Lower leg skin (tissue), 4 donors: ENCODE data around the gene ZSWIM3. TPM values are rescaled to one million over a fixed set of nuclear protein-coding genes. Genes with fewer than 3 reads are reported as not detected.

Source experiments
- DNase-seq, 2 donors: peaks; one replicate each; pipeline ENCODE4 v3.0.0-alpha.2; 2019; ENCODE audit warnings: low spot score in 2 of 2
- H3K4me3 ChIP-seq: fragments of 200-600 bp; sonication (generic); 2 replicates; pipeline ENCODE4 v1.5.1; 2017; ENCODE audit warnings: mild to moderate bottlenecking, low read depth; ENCODE audit not compliant: poor library complexity, severe bottlenecking
- POLR2A ChIP-seq, 2 donors: fragments of 450-650 bp; IDR thresholded peaks; one replicate each; pipeline ENCODE4 v1.6.1; 2016 to 2017; ENCODE audit warnings: antibody characterized with exemption in 2 of 2, mild to moderate bottlenecking in 1 of 2, moderate library complexity in 1 of 2
- WGBS, 2 donors: methylation state at CpG; one replicate each; pipeline ENCODE4 v1.1.5; 2018; 5-methylcytosine and 5-hydroxymethylcytosine counted together
- intact Hi-C: fragments of 100-400 bp; cut with DNase I; formaldehyde crosslinking; loops from one replicate; pipeline ENCODE4 v1.15.0; 2023; ENCODE audit warnings: low total_unique reads
- total RNA-seq, 4 donors: library from RNA; depleted of rRNA; stranded (reverse); fragments of >200 nt; gene quantifications; one replicate each; pipeline ENCODE4 v1.1.0, GENCODE V29; 2016
- TF ChIP-seq, protein P1 (sequence below), 3 donors: fragments of 450-650 bp; IDR thresholded peaks; one replicate each; pipeline ENCODE4 v1.5.1; 2016; ENCODE audit warnings: antibody characterized with exemption in 3 of 3, mild to moderate bottlenecking in 3 of 3, moderate library complexity in 2 of 3

ZSWIM3 gene
- total RNA-seq, 4 donors from 2014 or later: 3.7 to 4.6 (median 4.0) TPM

DNA sequence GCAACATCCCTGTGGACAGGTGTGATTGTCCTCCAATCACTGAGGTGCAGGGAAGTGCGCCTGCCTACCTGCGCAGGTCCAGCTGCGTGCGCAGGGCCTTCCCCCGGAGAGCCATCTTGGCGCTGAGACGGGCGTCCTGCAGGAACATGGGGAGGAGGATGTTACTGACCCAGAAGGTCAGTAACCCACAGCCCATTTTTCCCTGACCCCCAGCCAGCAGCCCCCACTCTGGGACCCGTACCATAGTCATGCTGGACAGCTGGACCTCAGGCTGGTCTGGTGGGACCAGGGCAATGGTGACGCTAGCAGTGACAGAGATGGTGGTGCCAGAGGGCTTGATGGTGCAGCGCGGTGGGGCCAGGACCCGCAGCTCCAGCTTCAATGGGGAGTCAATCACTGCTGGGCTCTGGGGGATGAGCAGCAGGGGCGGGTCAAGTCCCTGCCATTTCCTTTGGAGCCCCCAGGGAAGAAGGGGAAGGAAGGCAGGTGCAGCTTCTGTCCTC lies 44.8 kb downstream of the ZSWIM3 start:
- no peak for DNase-seq
- intact Hi-C loops: no loop called here
- no peak overlapping the region for H3K4me3 ChIP-seq
- TF ChIP-seq, protein P1, sequence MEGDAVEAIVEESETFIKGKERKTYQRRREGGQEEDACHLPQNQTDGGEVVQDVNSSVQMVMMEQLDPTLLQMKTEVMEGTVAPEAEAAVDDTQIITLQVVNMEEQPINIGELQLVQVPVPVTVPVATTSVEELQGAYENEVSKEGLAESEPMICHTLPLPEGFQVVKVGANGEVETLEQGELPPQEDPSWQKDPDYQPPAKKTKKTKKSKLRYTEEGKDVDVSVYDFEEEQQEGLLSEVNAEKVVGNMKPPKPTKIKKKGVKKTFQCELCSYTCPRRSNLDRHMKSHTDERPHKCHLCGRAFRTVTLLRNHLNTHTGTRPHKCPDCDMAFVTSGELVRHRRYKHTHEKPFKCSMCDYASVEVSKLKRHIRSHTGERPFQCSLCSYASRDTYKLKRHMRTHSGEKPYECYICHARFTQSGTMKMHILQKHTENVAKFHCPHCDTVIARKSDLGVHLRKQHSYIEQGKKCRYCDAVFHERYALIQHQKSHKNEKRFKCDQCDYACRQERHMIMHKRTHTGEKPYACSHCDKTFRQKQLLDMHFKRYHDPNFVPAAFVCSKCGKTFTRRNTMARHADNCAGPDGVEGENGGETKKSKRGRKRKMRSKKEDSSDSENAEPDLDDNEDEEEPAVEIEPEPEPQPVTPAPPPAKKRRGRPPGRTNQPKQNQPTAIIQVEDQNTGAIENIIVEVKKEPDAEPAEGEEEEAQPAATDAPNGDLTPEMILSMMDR (IDR thresholded peaks at IDR 0.05): no peak
- TF ChIP-seq POLR2A (IDR thresholded peaks at IDR 0.05): no peak
- 90 to 95% methylated on average over 14 of the region's 14 CpGs for WGBS, 2 donors

DNA sequence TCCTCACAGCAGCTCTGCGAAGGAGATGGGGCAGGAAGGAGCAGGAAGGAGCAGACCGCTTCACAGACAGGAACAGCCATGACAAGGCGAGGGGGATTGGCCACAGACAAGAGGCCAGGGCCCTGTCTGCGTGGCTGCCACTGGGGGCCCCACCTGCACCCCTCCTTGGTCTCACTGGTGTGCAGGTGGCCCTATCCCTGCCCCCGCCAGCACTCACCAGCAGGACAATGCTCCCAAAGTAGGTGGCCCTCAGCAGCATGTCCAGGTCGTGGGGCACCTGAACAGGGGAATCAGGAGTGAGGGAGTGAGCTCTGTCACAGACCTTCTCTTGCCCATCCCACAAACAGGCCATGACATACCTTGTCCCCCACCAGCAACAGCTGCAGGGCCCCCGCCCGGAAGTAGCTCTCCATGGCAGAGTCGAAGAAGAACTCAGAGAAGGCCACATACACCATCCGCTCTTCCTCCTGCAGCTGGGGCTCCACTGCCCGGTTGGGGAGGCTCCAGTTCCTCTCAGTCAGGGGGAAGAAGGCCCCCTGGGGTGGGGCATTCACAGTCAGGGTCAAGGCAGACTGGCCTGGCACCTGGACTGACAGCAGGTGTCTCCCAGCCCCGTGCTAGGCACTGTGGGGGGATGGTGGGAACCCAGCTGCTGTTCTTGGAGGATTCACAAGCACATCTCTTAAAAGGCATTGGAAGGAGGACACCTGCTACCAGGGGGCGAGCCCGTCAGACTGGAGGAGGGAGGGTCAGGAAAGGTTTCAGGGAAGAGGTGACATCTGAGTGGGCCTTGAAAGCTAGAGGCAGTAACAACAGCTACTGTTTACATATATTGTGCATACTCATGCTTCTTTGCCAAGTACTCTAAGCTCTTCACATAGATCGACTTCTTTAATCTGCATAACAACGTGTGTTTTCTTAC lies 47.4 kb downstream of the ZSWIM3 start:
- intact Hi-C loops: no loop called here
- WGBS, 2 donors: 82 to 83% methylated on average over 12 to 16 of the region's 16 CpGs
- no peak overlapping the region for H3K4me3 ChIP-seq
- TF ChIP-seq POLR2A (IDR thresholded peaks at IDR 0.05): no peak
- TF ChIP-seq, protein P1 (IDR thresholded peaks at IDR 0.05): no peak
- no peak for DNase-seq

DNA sequence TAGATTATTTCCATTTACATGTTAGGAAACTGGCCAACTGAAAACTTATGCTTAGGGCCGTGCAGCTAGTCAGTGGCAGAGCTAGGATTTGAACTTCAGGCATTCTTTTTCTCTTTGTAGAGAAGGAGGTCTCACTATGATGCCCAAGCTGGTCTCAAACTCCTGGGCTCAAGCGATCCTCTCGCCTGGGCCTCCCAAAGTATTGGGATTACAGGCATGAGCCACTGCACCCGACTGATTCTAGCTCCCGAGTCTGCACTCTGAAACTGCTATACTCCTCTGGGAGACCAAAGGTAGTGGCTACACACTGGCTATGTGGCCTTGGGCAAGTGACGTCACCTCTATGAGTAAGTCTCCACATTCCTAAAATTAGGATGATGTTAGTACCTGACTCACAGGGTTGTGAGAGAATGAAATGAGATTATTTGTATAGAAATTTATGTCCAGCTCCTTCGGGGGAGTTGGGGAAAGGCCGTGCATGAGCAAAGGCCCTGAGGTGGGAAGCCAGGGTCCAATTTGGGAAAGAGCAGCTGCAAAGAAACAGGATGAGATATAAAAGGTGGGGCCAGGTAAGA lies 48.2 kb downstream of the ZSWIM3 start:
- 84 to 85% methylated on average over 8 of the region's 8 CpGs for WGBS, 2 donors
- intact Hi-C loops: no loop called here
- no peak for DNase-seq
- no peak overlapping the region for H3K4me3 ChIP-seq
- TF ChIP-seq POLR2A (IDR thresholded peaks at IDR 0.05): no peak
- TF ChIP-seq, protein P1 (IDR thresholded peaks at IDR 0.05): no peak

DNA sequence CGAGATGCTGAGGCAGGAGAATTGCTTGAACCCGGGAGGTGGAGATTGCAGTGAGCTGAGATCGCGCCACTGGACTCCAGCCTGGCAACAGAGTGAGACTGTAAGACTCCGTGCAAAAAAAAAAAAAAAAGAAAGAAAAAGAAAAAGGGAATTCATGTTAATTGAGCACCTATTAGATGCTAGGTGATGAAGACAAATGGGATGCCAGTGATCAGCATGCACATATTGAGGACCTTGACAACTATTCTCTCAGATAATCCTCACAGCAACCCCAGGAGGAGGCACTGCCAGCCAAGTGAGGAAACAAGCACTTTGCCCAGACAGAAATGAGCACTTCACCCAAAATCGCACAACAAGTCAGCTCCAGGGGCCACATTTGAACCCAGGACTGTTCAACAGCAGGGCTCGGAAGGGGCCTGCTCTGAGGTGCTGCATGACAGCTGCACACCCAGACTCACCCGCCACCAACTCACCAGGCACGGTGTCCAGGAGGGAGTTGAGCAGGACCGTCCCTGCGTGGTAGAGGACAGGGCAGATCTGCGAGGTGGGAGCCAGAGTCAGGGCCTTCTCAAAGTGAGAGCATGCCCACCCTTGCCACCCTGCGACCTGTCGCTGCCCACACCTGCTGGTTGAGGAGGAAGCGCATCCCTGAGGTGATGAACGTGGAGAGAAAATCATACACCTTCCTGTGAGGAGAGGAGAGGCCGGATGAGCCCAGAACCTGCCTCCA lies 50.0 kb downstream of the ZSWIM3 start:
- no peak for TF ChIP-seq POLR2A (IDR thresholded peaks at IDR 0.05)
- TF ChIP-seq, protein P1 (IDR thresholded peaks at IDR 0.05): no peak
- no peak overlapping the region for H3K4me3 ChIP-seq
- intact Hi-C loops: no loop called here
- WGBS, 2 donors: 96% methylated on average over 13 to 17 of the region's 17 CpGs
- DNase-seq: no peak

DNA sequence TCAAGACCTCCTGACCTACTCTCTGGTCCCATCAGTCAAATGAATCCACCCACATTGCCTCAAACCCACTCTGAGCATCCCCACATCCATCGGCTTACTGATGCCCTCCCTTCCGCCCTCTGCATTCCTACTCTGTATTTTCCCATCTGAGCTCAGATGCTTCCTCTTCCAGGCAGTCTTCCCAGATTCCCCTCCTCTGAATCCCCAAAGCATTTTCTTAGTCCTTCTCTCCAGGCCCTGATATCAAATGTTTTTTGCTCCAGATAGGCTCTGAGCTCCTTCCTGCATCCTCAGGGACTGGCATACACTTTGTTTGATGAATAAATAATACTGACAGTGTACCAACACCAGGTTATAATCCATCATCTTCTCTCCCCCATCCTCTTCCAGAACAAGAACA lies 50.7 kb downstream of the ZSWIM3 start:
- intact Hi-C loops: no loop called here
- DNase-seq: no peak
- 92 to 98% methylated on average over 2 of the region's 2 CpGs for WGBS, 2 donors
- H3K4me3 ChIP-seq: no peak overlapping the region
- TF ChIP-seq, protein P1 (IDR thresholded peaks at IDR 0.05): no peak
- TF ChIP-seq POLR2A (IDR thresholded peaks at IDR 0.05): no peak
